IMR-90 (cell line): ENCODE results near the gene GABPB1. TPM values are rescaled to one million over a fixed set of nuclear protein-coding genes. Genes with fewer than 3 reads are reported as not detected.

Experiments
- ATAC-seq: fragments of 200-7000 bp; cut with Tn5 transposase; 2 replicates; pipeline ENCODE4 v1.9.1; 2020; ENCODE audit warnings: low read depth, mild to moderate bottlenecking, moderate library complexity
- BruUV-seq: library from RNA; stranded (reverse); fragments of 400-500 nt; replicated peaks from 2 replicates; lab custom pipeline; 2021; lab: Mats Ljungman, UMichigan
- CTCF ChIA-PET: fragments of 300-600 bp; formaldehyde crosslinking; extraction: SDS; loops from one replicate; lab custom pipeline; 2021; ENCODE audit warnings: antibody characterized with exemption; lab: Yijun Ruan, JAX
- POLR2A ChIA-PET: fragments of 300-600 bp; sonication (Branson Sonifier 250); formaldehyde crosslinking; loops from one replicate; lab custom pipeline; 2022; ENCODE audit warnings: antibody characterized with exemption; ENCODE audit not compliant: unreplicated experiment; lab: Charles Lee
- DNase-seq: peaks from one replicate; pipeline ENCODE4 v3.0.0; 2013
- H2AFZ ChIP-seq: replicated peaks from 2 replicates; pipeline ENCODE3; 2013; ENCODE audit warnings: low read length, mild to moderate bottlenecking; ENCODE audit not compliant: poor library complexity
- H2AK5ac ChIP-seq: 2 replicates; pipeline ENCODE4 v1.6.1; 2013; ENCODE audit warnings: low read depth, low read length, inconsistent platforms
- H2AK9ac ChIP-seq: replicated peaks from 2 replicates; pipeline ENCODE3; 2013; ENCODE audit warnings: mild to moderate bottlenecking, low read depth, low read length, moderate library complexity; ENCODE audit not compliant: poor library complexity
- H2BK120ac ChIP-seq: 2 replicates; pipeline ENCODE4 v1.6.1; 2013; ENCODE audit warnings: low read depth, low read length, inconsistent platforms
- H2BK15ac ChIP-seq: 3 replicates; pipeline ENCODE4 v1.6.1; 2013; ENCODE audit warnings: low read depth, low read length, inconsistent platforms
- H2BK20ac ChIP-seq: 2 replicates; pipeline ENCODE4 v1.6.1; 2013; ENCODE audit warnings: low read depth, mild to moderate bottlenecking, inconsistent platforms, low read length, moderate library complexity
- H2BK5ac ChIP-seq: 2 replicates; pipeline ENCODE4 v1.6.1; 2013; ENCODE audit warnings: mild to moderate bottlenecking, low read depth, low read length, inconsistent platforms; ENCODE audit not compliant: poor library complexity, severe bottlenecking
- H3K14ac ChIP-seq: replicated peaks from 2 replicates; pipeline ENCODE4 v1.6.1; 2013; ENCODE audit warnings: low read depth, low read length, inconsistent platforms
- H3K18ac ChIP-seq: 2 replicates; pipeline ENCODE4 v1.6.1; 2013; ENCODE audit warnings: low read depth, low read length, control low read depth
- H3K23ac ChIP-seq: 2 replicates; pipeline ENCODE4 v1.6.1; 2013; ENCODE audit warnings: low read depth, low read length, inconsistent platforms
- H3K27ac ChIP-seq: 2 replicates; pipeline ENCODE4 v1.5.1; 2013; ENCODE audit warnings: mild to moderate bottlenecking, control low read depth, low read length; ENCODE audit not compliant: insufficient read depth
- H3K27me3 ChIP-seq: 2 replicates; pipeline ENCODE4 v1.6.1; 2013; ENCODE audit warnings: low read length; ENCODE audit not compliant: control insufficient read depth, insufficient read depth
- H3K36me3 ChIP-seq: 2 replicates; pipeline ENCODE4 v1.6.1; 2013; ENCODE audit warnings: low read length, mixed read lengths; ENCODE audit not compliant: control insufficient read depth, insufficient read depth
- H3K4ac ChIP-seq: 2 replicates; pipeline ENCODE4 v1.6.1; 2013; ENCODE audit warnings: low read depth, low read length, inconsistent platforms
- H3K4me1 ChIP-seq: 2 replicates; pipeline ENCODE4 v1.6.1; 2013; ENCODE audit warnings: low read length, mixed read lengths; ENCODE audit not compliant: control insufficient read depth, insufficient read depth
- H3K4me2 ChIP-seq: 2 replicates; pipeline ENCODE4 v1.6.1; 2013; ENCODE audit warnings: low read depth, mild to moderate bottlenecking, control low read depth, low read length, moderate library complexity
- H3K4me3 ChIP-seq: 2 replicates; pipeline ENCODE4 v1.5.1; 2013; ENCODE audit warnings: low read depth, mild to moderate bottlenecking, control low read depth, low read length, moderate library complexity; ENCODE audit not compliant: insufficient read depth
- H3K56ac ChIP-seq: 2 replicates; pipeline ENCODE4 v1.6.1; 2013; ENCODE audit warnings: low read length, inconsistent platforms; ENCODE audit not compliant: insufficient read depth; ENCODE audit errors: extremely low read depth
- H3K79me1 ChIP-seq, 2 experiments: 2 replicates each; pipeline ENCODE4 v1.6.1; 2013; ENCODE audit warnings: low read length in 2 of 2, inconsistent platforms in 1 of 2, low read depth in 1 of 2
- H3K9ac ChIP-seq: 2 replicates; pipeline ENCODE4 v1.6.1; 2013; ENCODE audit warnings: low read depth, low read length, control low read depth
- H3K9me1 ChIP-seq: 2 replicates; pipeline ENCODE4 v1.6.1; 2013; ENCODE audit warnings: low read length, inconsistent platforms; ENCODE audit not compliant: insufficient read depth
- H3K9me3 ChIP-seq: 2 replicates; pipeline ENCODE4 v1.6.1; 2013; ENCODE audit warnings: low read length; ENCODE audit not compliant: control insufficient read depth, insufficient read depth
- H4K20me1 ChIP-seq: 2 replicates; pipeline ENCODE4 v1.6.1; 2013; ENCODE audit warnings: low read length, inconsistent platforms; ENCODE audit not compliant: insufficient read depth
- H4K5ac ChIP-seq: 2 replicates; pipeline ENCODE4 v1.6.1; 2013; ENCODE audit warnings: mild to moderate bottlenecking, low read depth, low read length, control low read depth
- H4K8ac ChIP-seq, 2 experiments: 2 replicates each; pipeline ENCODE4 v1.6.1; 2013; ENCODE audit warnings: low read depth in 2 of 2, low read length in 2 of 2, control low read depth in 1 of 2, inconsistent platforms in 1 of 2
- H4K91ac ChIP-seq: 2 replicates; pipeline ENCODE4 v1.6.1; 2013; ENCODE audit warnings: low read depth, low read length, inconsistent platforms; ENCODE audit not compliant: insufficient read depth
- CEBPB ChIP-seq: IDR thresholded peaks from 2 replicates; pipeline ENCODE4 v1.6.1; 2012; ENCODE audit warnings: low read depth, low read length, improper control_type of control experiment
- CHD1 ChIP-seq: IDR thresholded peaks from 2 replicates; pipeline ENCODE4 v1.6.1; 2012; ENCODE audit warnings: low read depth, low read length, improper control_type of control experiment
- FOS ChIP-seq: fragments of 150-350 bp; IDR thresholded peaks from 2 replicates; pipeline ENCODE4 v1.6.1; 2016; ENCODE audit warnings: low read depth, low read length
- MAFK ChIP-seq: IDR thresholded peaks from 2 replicates; pipeline ENCODE4 v1.6.1; 2012; ENCODE audit warnings: low read depth, low read length, improper control_type of control experiment
- MAZ ChIP-seq: IDR thresholded peaks from 2 replicates; pipeline ENCODE4 v1.6.1; 2012; ENCODE audit warnings: low read depth, mild to moderate bottlenecking, low read length, improper control_type of control experiment, moderate library complexity, borderline replicate concordance
- MXI1 ChIP-seq: IDR thresholded peaks from 2 replicates; pipeline ENCODE4 v1.6.1; 2012; ENCODE audit warnings: low read depth, mild to moderate bottlenecking, low read length, moderate library complexity, borderline replicate concordance
- NFE2L2 ChIP-seq: fragments of 150-350 bp; IDR thresholded peaks from 2 replicates; pipeline ENCODE4 v1.6.1; 2016; ENCODE audit warnings: low read depth, mild to moderate bottlenecking, low read length
- POLR2A ChIP-seq: IDR thresholded peaks from 2 replicates; pipeline ENCODE4 v1.6.1; 2012; ENCODE audit warnings: mild to moderate bottlenecking, low read depth, low read length
- RCOR1 ChIP-seq: IDR thresholded peaks from 2 replicates; pipeline ENCODE4 v1.6.1; 2012; ENCODE audit warnings: mild to moderate bottlenecking, low read length, improper control_type of control experiment; ENCODE audit not compliant: insufficient replicate concordance
- RFX5 ChIP-seq: IDR thresholded peaks from 2 replicates; pipeline ENCODE4 v1.8.0; 2012; ENCODE audit warnings: low read depth, mild to moderate bottlenecking, low read length, moderate library complexity
- SMC3 ChIP-seq: fragments of 150-350 bp; IDR thresholded peaks from 2 replicates; pipeline ENCODE4 v1.6.1; 2016; ENCODE audit warnings: low read depth, mild to moderate bottlenecking, antibody characterized with exemption, low read length, moderate library complexity
- WGBS, 2 experiments: methylation state at CpG; one replicate each; pipeline versions ENCODE4 v1.1.5 to v1.1.7; 2013; ENCODE audit warnings: missing lambda C conversion rate in 2 of 2; ENCODE audit not compliant: insufficient read length in 1 of 2; ENCODE audit errors: extremely low coverage in 2 of 2; 5-methylcytosine and 5-hydroxymethylcytosine counted together
- dilution Hi-C: fragments of 300-500 bp; cut with HindIII; formaldehyde crosslinking; loops from one replicate; pipeline ENCODE4 v1.14.3; 2018; ENCODE audit warnings: low sequenced_read_pairs; ENCODE audit not compliant: unreplicated experiment
- in situ Hi-C: fragments of 300-500 bp; cut with MboI; formaldehyde crosslinking; loops from 3 replicates; pipeline ENCODE4 v1.14.3; 2019; ENCODE audit warnings: low sequenced_read_pairs, inconsistent platforms, mixed read lengths
- intact Hi-C: fragments of 100-400 bp; cut with micrococcal nuclease; formaldehyde crosslinking; loops from 2 replicates; pipeline ENCODE4 v1.10.0; 2022
- polyA plus RNA-seq, 3 experiments: library from polyadenylated mRNA; depleted of rRNA; stranded (reverse); fragments of >200 nt; gene quantifications; 2 replicates each; pipeline ENCODE4 v1.2.3, GENCODE V29; 2012; ENCODE audit warnings: low replicate concordance in 1 of 3
- total RNA-seq: library from RNA; depleted of rRNA; stranded (reverse); fragments of >200 nt; gene quantifications from 2 replicates; pipeline ENCODE4 v1.2.3, GENCODE V29; 2012

Gene GABPB1
- total and polyA plus RNA-seq, 2 of the 4 experiments (the other 2 are of a cell fraction): 26.3 to 89.3 TPM

DNA sequence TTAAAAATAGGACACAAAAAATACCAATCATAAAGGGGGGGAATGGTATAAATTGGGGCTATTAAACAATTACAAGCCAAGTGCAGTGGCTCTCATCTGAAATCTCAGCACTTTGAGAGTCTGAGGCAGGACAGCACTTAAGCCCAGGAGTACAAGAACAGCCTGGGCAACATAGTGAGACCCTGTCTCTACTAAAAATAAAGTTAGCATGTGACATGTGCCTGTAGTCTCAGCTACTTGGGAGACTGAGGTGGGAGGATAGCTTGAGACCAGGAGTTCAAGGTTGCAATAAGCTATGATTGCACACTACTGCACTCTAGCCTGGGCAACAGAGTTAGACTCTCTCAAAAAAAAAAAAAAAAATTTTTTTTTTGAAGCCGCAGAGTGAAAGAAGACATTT lies 23.8 kb upstream of the GABPB1 start:
- Histone ChIP-seq H4K8ac (no peak overlapping the region), H3K27me3 (no peaks in the 10 kb centered on the region), H2AFZ (no peak overlapping the region), H3K9me1 (no peaks in the 10 kb centered on the region), H3K14ac (no peak overlapping the region), H3K27ac (no peak overlapping the region), H4K20me1 (no peaks in the 10 kb centered on the region), H2AK9ac (no peak overlapping the region), H3K56ac (no peak overlapping the region), H2AK5ac (no peak overlapping the region), H2BK15ac (no peak overlapping the region), H4K5ac (no peak overlapping the region), H3K9me3 (no peaks in the 10 kb centered on the region), H4K91ac (no peak overlapping the region), H3K4me2 (no peak overlapping the region), H3K4me1 (no peaks in the 10 kb centered on the region), H2BK120ac (no peak overlapping the region), H3K4ac (no peak overlapping the region), H3K23ac (no peak overlapping the region), H2BK20ac (no peak overlapping the region), H3K9ac (no peak overlapping the region), H3K79me1 (no peaks in the 10 kb centered on the region), H3K18ac (no peak overlapping the region), H2BK5ac (no peak overlapping the region), H3K36me3 (no peaks in the 10 kb centered on the region), H3K4me3 (no peak overlapping the region)
- in situ Hi-C loops (no loop called here), dilution Hi-C loops (no loop called here), intact Hi-C loops (no loop called here)
- WGBS, 2 experiments: no CpG with 5 or more reads among the region's 1 CpG
- TF ChIP-seq RCOR1 (no peak), MAFK (no peak), POLR2A (no peak), CHD1 (no peak), MXI1 (no peak), CEBPB (no peak), FOS (no peak), RFX5 (no peak), MAZ (no peak), NFE2L2 (no peak), SMC3 (no peak)
- ChIA-PET CTCF (no interaction called here), POLR2A (no interaction called here)
- BruUV-seq: no TSS peak
- ATAC-seq (no peak), DNase-seq (no peak)
